Glutamatergic neuron (in vitro differentiated cells): Measurements from ENCODE around the gene GGA1. TPM values are rescaled to one million over a fixed set of nuclear protein-coding genes. Genes with fewer than 3 reads are reported as not detected.

ENCODE experiments used
- DNase-seq: peaks from one replicate; pipeline ENCODE4 v3.0.0; 2022
- H3K27ac Mint-ChIP-seq: one replicate; pipeline ENCODE4 v1.8.0; 2020; ENCODE audit warnings: mild to moderate bottlenecking, mixed read lengths, inconsistent platforms; ENCODE audit not compliant: unreplicated experiment
- H3K27me3 Mint-ChIP-seq: one replicate; pipeline ENCODE4 v1.8.0; 2020; ENCODE audit warnings: mild to moderate bottlenecking, moderate library complexity, mixed read lengths, inconsistent platforms; ENCODE audit not compliant: unreplicated experiment
- H3K36me3 Mint-ChIP-seq: one replicate; pipeline ENCODE4 v1.8.0; 2020; ENCODE audit warnings: mild to moderate bottlenecking, mixed read lengths, inconsistent platforms; ENCODE audit not compliant: unreplicated experiment
- H3K4me1 Mint-ChIP-seq: one replicate; pipeline ENCODE4 v1.8.0; 2020; ENCODE audit warnings: mild to moderate bottlenecking, low read depth, mixed read lengths, inconsistent platforms; ENCODE audit not compliant: unreplicated experiment
- H3K4me3 Mint-ChIP-seq: one replicate; pipeline ENCODE4 v1.8.0; 2020; ENCODE audit warnings: mild to moderate bottlenecking, mixed read lengths, inconsistent platforms; ENCODE audit not compliant: unreplicated experiment
- H3K9me3 Mint-ChIP-seq: one replicate; pipeline ENCODE4 v1.8.0; 2020; ENCODE audit warnings: mild to moderate bottlenecking, moderate library complexity, mixed read lengths, inconsistent platforms; ENCODE audit not compliant: unreplicated experiment
- CTCF ChIP-seq: fragments of 200-600 bp; sonication (generic); IDR thresholded peaks from one replicate; pipeline ENCODE4 v1.5.0; 2021; ENCODE audit not compliant: partially characterized antibody, unreplicated experiment
- total RNA-seq: library from RNA; stranded (reverse); fragmentation: NEBNext Ultra II Directional; extraction: Animal tissue kit (Norgen Biotek cat#: 25700); gene quantifications from one replicate; pipeline ENCODE4 v1.2.1, GENCODE V29; 2021; ENCODE audit not compliant: unreplicated experiment

Gene GGA1
- total RNA-seq, 1 donor from 2014 or later = 104 TPM

- no peak for TF ChIP-seq CTCF
- no peaks in the 10 kb centered on the region for H3K36me3 Mint-ChIP-seq
- H3K27me3 Mint-ChIP-seq = peaks cover 2% of the 10 kb centered on the region
- H3K4me3 Mint-ChIP-seq = peak overlapping the region; percentile 64
- H3K9me3 Mint-ChIP-seq = no peaks in the 10 kb centered on the region
- H3K4me1 Mint-ChIP-seq = peaks cover 5% of the 10 kb centered on the region
- no peak for DNase-seq
- no peak overlapping the region for H3K27ac Mint-ChIP-seq
These were observed 31.3 kb downstream of the GGA1 start for GRCh38 chr22:37639771-37640590.

GRCh38 chr22:37640591-37641560 lies 32.2 kb downstream of the GGA1 start:
- no peak for TF ChIP-seq CTCF
- peaks cover 5% of the 10 kb centered on the region for H3K4me1 Mint-ChIP-seq
- H3K27me3 Mint-ChIP-seq = peaks cover 2% of the 10 kb centered on the region
- no peaks in the 10 kb centered on the region for H3K9me3 Mint-ChIP-seq
- DNase-seq = no peak
- H3K36me3 Mint-ChIP-seq = no peaks in the 10 kb centered on the region
- peak overlapping the region; percentile 64 for H3K4me3 Mint-ChIP-seq
- no peak overlapping the region for H3K27ac Mint-ChIP-seq

GRCh38 chr22:37641561-37641949 lies 32.9 kb downstream of the GGA1 start:
- no peak for DNase-seq
- TF ChIP-seq CTCF = no peak
- peaks cover 2% of the 10 kb centered on the region for H3K27me3 Mint-ChIP-seq

GRCh38 chr22:37643225-37643847 lies 34.7 kb downstream of the GGA1 start:
- Mint-ChIP-seq H3K9me3 (no peaks in the 10 kb centered on the region), H3K4me1 (peaks cover 5% of the 10 kb centered on the region), H3K36me3 (no peaks in the 10 kb centered on the region), H3K4me3 (no peak overlapping the region), H3K27me3 (peaks cover 2% of the 10 kb centered on the region), H3K27ac (no peak overlapping the region)
- TF ChIP-seq CTCF = peak; percentile 94
- DNase-seq = peak; percentile 96

More at GRCh38 chr22:37641561-37641949, 32.9 kb downstream of the GGA1 start:
- H3K4me3 Mint-ChIP-seq = no peak overlapping the region
- no peaks in the 10 kb centered on the region for H3K36me3 Mint-ChIP-seq
- no peak overlapping the region for H3K27ac Mint-ChIP-seq
- peaks cover 5% of the 10 kb centered on the region for H3K4me1 Mint-ChIP-seq
- no peaks in the 10 kb centered on the region for H3K9me3 Mint-ChIP-seq
